K562 (cell line): Measurements from ENCODE around the gene MKNK2. TPM values are rescaled to one million over a fixed set of nuclear protein-coding genes. Genes with fewer than 3 reads are reported as not detected.

ENCODE experiments used
- CEBPG ChIP-seq, 3 experiments: fragments of 200-800 bp in 1 of 3; sonication (Bioruptor generic) in 1 of 3; sonication (generic) in 1 of 3; formaldehyde crosslinking in 1 of 3; IDR thresholded peaks in 2 of 3; conservative IDR thresholded peaks in 1 of 3; 2 replicates each; pipeline versions ENCODE4 v1.6.1 to v1.8.0; 2016 to 2022; ENCODE audit warnings: missing compliant biosample characterization in 2 of 3, missing genetic modification characterization in 2 of 3, mild to moderate bottlenecking in 1 of 3, missing genetic modification reagents in 1 of 3
- CLOCK ChIP-seq: fragments of 250-450 bp; sonication (Bioruptor Pico); IDR thresholded peaks from 2 replicates; pipeline ENCODE4 v1.4.0; 2020; ENCODE audit warnings: mild to moderate bottlenecking, moderate library complexity, borderline replicate concordance
- EWSR1 ChIP-seq: fragments of 450-650 bp; IDR thresholded peaks from 2 replicates; pipeline ENCODE4 v1.6.1; 2018; ENCODE audit warnings: borderline replicate concordance, mild to moderate bottlenecking, low read depth, moderate library complexity; ENCODE audit not compliant: partially characterized antibody
- PHB2 ChIP-seq: fragments of 450-650 bp; IDR thresholded peaks from 2 replicates; pipeline ENCODE4 v1.6.1; 2017; ENCODE audit warnings: low read depth
- PHF8 ChIP-seq: fragments of 200-600 bp; sonication (generic); IDR thresholded peaks from 2 replicates; pipeline ENCODE4 v1.6.1; 2012; ENCODE audit warnings: mixed run types, mild to moderate bottlenecking, inconsistent platforms, low read length, moderate library complexity, borderline replicate concordance
- PKNOX1 ChIP-seq: fragments of 450-650 bp; IDR thresholded peaks from 2 replicates; pipeline ENCODE4 v1.6.1; 2016
- SMARCC2 ChIP-seq: fragments of 450-650 bp; IDR thresholded peaks from 2 replicates; pipeline ENCODE4 v1.6.1; 2017; ENCODE audit warnings: antibody characterized with exemption, moderate library complexity, mild to moderate bottlenecking, low read depth
- SP2 ChIP-seq: IDR thresholded peaks from 2 replicates; pipeline ENCODE4 v1.6.1; 2011; ENCODE audit warnings: mild to moderate bottlenecking, low read depth, low read length, moderate library complexity; ENCODE audit not compliant: poor library complexity, severe bottlenecking; ENCODE audit errors: extremely low read depth
- TFAP4 ChIP-seq: sonication (generic); formaldehyde crosslinking; IDR thresholded peaks from 2 replicates; pipeline ENCODE4 v1.8.0; 2022; ENCODE audit warnings: missing genetic modification reagents, mild to moderate bottlenecking, moderate library complexity, borderline replicate concordance
- polyA plus RNA-seq, 8 experiments: library from polyadenylated mRNA; depleted of rRNA in 4 of 8; stranded (reverse) in 5 of 8; unstranded in 3 of 8; fragments of >200 nt; fragmentation: Nextera tagmentation in 2 of 8; fragmentation: Illumina TruSeq in 1 of 8; extraction: Ambion mirVana in 2 of 8; extraction: Trizol in 1 of 8; gene quantifications; 2 replicates each; pipeline versions ENCODE4 v1.2.1 to v1.2.3, GENCODE V29; 2011 to 2014; ENCODE audit warnings: inconsistent platforms in 1 of 8, missing spikeins in 1 of 8
- total RNA-seq, 7 experiments: library from RNA; depleted of rRNA in 6 of 7; stranded (reverse); fragments of >200 nt in 6 of 7; fragmentation: Illumina TruSeq in 2 of 7; extraction: Trizol in 2 of 7; gene quantifications; 2 replicates each; pipeline versions ENCODE4 v1.2.1 to v1.2.3, GENCODE V29; 2011 to 2021; ENCODE audit warnings: low replicate concordance in 1 of 7
- TF ChIP-seq, protein P1 (sequence below): fragments of 450-650 bp; formaldehyde crosslinking; IDR thresholded peaks from 2 replicates; pipeline ENCODE4 v1.4.0; 2020; ENCODE audit warnings: mild to moderate bottlenecking
- TF ChIP-seq, protein P2 (sequence below): fragments of 150-350 bp; conservative IDR thresholded peaks from 2 replicates; pipeline ENCODE4 v1.6.1; 2014; ENCODE audit warnings: low read length
- TF ChIP-seq, protein P3 (sequence below): fragments of 450-650 bp; formaldehyde crosslinking; IDR thresholded peaks from 2 replicates; pipeline ENCODE4 v1.4.0; 2022; ENCODE audit warnings: missing genetic modification characterization

MKNK2 gene
- total and polyA plus RNA-seq, 9 of the 15 experiments (the other 6 are each of a cell fraction or from before 2014, with no cell fraction given), result 5.1 to 191 (median 51.9) TPM

DNA sequence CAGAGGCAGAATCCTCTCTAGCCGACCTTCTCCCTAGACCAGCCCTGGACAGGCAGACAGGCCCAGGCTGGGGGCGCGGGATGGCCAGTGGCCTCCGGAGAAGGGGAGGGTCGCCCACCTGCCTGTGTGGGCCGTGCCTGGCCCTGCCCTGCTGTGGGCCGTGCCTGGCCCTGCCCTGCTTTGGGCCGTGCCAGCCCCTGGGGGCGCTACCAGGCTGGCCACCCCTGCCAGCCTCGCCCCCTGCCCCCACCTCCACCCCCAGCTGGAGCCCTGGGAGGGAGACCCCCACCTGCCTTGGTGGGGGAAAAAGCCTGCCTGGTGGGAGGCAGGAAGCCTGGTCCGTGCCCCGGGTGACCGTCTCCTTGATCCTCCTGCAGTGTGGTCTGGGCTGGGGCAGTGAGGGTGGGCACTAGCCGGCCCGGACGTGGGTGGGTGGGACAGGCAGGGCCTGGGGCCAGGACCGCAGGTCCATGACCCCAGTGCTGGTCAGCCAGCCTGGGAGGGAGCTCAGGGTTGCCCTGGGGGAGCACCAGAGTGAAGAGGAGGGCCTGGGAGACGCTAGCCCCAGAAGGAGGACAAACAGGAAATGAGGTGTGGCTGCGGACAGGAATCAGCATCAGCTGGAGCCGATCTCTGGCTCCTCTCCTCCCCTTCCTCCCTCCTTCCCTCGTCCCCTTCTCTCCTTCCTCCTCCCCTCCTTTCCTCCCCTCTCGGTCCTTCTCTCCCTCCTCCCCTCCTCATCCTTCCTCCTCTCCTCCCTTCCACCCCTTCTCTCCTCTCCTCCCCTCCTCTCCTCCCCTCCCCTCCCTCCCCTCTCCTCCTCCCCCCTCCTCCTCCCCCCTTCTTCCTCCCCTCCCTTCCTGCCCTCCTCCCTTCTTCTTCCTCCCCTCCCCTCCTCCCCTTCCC lies 5.1 kb upstream of the MKNK2 start (continued):
- TF ChIP-seq TFAP4 (CRISPR knock-in tag), result peak; percentile 98
- no peak for TF ChIP-seq CLOCK (CRISPR knock-in tag)
- TF ChIP-seq SMARCC2, result no peak
- TF ChIP-seq, protein P1, sequence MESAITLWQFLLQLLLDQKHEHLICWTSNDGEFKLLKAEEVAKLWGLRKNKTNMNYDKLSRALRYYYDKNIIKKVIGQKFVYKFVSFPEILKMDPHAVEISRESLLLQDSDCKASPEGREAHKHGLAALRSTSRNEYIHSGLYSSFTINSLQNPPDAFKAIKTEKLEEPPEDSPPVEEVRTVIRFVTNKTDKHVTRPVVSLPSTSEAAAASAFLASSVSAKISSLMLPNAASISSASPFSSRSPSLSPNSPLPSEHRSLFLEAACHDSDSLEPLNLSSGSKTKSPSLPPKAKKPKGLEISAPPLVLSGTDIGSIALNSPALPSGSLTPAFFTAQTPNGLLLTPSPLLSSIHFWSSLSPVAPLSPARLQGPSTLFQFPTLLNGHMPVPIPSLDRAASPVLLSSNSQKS (CRISPR knock-in tag), result no peak
- TF ChIP-seq, protein P2, sequence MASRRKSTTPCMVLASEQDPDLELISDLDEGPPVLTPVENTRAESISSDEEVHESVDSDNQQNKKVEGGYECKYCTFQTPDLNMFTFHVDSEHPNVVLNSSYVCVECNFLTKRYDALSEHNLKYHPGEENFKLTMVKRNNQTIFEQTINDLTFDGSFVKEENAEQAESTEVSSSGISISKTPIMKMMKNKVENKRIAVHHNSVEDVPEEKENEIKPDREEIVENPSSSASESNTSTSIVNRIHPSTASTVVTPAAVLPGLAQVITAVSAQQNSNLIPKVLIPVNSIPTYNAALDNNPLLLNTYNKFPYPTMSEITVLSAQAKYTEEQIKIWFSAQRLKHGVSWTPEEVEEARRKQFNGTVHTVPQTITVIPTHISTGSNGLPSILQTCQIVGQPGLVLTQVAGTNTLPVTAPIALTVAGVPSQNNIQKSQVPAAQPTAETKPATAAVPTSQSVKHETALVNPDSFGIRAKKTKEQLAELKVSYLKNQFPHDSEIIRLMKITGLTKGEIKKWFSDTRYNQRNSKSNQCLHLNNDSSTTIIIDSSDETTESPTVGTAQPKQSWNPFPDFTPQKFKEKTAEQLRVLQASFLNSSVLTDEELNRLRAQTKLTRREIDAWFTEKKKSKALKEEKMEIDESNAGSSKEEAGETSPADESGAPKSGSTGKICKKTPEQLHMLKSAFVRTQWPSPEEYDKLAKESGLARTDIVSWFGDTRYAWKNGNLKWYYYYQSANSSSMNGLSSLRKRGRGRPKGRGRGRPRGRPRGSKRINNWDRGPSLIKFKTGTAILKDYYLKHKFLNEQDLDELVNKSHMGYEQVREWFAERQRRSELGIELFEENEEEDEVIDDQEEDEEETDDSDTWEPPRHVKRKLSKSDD, result no peak
- no peak for TF ChIP-seq SP2
- TF ChIP-seq PHB2, result no peak
- no peak for TF ChIP-seq CEBPG (CRISPR knock-in tag; IDR thresholded peaks at IDR 0.05)
- TF ChIP-seq CEBPG (tag; conservative IDR thresholded peaks at IDR 0.05 in 1 of 2, IDR thresholded peaks at IDR 0.05 in 1 of 2), result no peak
- peak; percentile 42; the same call in 1 of the 2 replicates for TF ChIP-seq PHF8
- TF ChIP-seq EWSR1, result no peak
- TF ChIP-seq, protein P3, sequence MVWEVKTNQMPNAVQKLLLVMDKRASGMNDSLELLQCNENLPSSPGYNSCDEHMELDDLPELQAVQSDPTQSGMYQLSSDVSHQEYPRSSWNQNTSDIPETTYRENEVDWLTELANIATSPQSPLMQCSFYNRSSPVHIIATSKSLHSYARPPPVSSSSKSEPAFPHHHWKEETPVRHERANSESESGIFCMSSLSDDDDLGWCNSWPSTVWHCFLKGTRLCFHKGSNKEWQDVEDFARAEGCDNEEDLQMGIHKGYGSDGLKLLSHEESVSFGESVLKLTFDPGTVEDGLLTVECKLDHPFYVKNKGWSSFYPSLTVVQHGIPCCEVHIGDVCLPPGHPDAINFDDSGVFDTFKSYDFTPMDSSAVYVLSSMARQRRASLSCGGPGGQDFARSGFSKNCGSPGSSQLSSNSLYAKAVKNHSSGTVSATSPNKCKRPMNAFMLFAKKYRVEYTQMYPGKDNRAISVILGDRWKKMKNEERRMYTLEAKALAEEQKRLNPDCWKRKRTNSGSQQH (CRISPR knock-in tag), result peak; percentile 34; the same call in 1 of the 2 replicates
- TF ChIP-seq PKNOX1, result peak; percentile 88
